HFF-Myc (cell line): ENCODE measurements around the gene GFRA1.

Experiments
- DNase-seq: peaks from one replicate; pipeline ENCODE4 v3.0.0-alpha.2; 2011; ENCODE audit warnings: low read depth; ENCODE audit errors: extremely low read depth
- H3K4me3 ChIP-seq: replicated peaks from 2 replicates; pipeline ENCODE4 v1.5.1; 2011; ENCODE audit warnings: low read depth, mild to moderate bottlenecking, control low read depth, low read length
- TF ChIP-seq, protein P1 (sequence below): IDR thresholded peaks from 2 replicates; pipeline ENCODE4 v1.5.1; 2012; ENCODE audit warnings: mild to moderate bottlenecking, low read depth, low read length, control low read depth; ENCODE audit errors: missing control alignments

The GFRA1 gene

DNA sequence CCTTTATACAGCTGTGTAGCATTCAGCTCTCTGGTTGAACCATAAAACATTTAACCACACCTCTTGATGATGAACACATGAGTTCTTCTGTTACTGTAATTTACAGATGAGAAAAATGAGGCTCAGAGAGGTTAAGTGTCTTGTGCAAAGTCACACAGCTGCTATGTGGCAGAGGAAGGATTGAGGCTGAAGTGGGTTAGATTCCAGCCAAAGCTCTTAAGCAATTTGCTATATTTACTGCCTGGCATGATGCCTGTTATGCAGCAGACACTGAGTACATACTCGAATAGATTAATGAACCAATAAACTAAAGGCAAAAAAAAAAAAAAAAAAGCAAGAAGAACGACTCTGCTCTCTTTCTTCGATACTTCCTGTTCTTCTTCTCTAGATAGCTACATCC, 35.7 kb downstream of the GFRA1 start:
- TF ChIP-seq, protein P1, sequence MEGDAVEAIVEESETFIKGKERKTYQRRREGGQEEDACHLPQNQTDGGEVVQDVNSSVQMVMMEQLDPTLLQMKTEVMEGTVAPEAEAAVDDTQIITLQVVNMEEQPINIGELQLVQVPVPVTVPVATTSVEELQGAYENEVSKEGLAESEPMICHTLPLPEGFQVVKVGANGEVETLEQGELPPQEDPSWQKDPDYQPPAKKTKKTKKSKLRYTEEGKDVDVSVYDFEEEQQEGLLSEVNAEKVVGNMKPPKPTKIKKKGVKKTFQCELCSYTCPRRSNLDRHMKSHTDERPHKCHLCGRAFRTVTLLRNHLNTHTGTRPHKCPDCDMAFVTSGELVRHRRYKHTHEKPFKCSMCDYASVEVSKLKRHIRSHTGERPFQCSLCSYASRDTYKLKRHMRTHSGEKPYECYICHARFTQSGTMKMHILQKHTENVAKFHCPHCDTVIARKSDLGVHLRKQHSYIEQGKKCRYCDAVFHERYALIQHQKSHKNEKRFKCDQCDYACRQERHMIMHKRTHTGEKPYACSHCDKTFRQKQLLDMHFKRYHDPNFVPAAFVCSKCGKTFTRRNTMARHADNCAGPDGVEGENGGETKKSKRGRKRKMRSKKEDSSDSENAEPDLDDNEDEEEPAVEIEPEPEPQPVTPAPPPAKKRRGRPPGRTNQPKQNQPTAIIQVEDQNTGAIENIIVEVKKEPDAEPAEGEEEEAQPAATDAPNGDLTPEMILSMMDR, result no peak
- H3K4me3 ChIP-seq, result no peak overlapping the region

DNA sequence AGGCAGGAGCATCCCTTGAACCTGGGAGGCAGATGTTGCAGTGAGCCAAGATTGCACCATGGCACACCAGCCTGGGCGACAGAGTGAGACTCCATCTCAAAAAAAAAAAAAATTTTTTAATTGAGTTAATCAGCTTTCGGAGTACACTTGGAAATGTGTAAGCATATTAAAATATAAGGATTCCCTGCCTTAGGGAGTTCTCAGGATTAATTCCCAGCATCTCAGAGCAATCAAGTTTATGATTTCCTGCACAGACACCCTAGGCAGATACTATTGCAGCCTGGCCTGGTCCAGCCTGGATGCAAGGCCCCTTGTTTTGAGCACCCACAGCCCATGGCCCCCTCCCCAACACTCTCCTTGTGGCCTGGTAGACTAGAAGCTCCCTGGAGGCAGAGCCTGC, 39.8 kb downstream of the GFRA1 start:
- H3K4me3 ChIP-seq, result no peak overlapping the region
- TF ChIP-seq, protein P1, result no peak
- no peak for DNase-seq

More for the DNA sequence above, 35.7 kb downstream of the GFRA1 start:
- DNase-seq, result no peak

DNA sequence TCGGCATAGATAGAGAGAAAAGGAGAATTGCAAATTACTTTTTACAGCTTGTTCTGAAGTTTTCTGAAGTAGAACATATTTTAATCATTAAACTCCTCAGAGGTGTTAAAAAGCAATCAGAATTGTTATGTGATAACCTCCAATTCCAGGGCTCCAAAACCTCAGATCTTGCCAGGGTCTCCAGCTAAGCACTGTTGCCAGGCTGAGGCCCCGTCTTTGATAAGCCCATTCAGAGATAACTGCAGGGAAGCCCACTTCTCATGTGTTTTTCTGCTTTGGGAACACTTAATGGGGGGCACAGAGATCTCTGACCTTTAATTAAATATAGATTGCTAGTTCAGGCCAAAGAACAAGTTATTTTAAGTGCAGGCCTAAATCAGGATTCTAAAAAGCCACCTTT, 40.4 kb downstream of the GFRA1 start:
- no peak overlapping the region for H3K4me3 ChIP-seq
- TF ChIP-seq, protein P1, result no peak
- no peak for DNase-seq

DNA sequence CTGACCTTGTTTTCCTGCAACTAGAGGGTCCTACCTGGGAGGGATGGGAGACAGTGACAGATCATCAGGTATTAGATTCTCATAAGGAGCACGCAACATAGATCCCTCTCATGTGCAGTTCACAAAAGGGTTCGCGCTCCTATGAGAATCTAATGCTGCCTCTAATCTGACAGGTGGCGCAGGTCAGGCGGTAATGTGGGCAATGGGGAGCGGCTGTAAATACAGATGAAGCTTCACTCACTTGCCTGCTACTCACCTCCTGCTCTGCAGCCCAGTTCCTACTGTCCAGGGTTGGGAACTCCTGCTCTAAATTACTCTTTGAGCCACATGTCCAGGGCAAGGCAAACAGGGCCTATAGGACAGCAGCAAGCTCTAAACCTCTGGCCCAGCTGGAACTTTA, 46.2 kb downstream of the GFRA1 start:
- DNase-seq, result no peak

DNA sequence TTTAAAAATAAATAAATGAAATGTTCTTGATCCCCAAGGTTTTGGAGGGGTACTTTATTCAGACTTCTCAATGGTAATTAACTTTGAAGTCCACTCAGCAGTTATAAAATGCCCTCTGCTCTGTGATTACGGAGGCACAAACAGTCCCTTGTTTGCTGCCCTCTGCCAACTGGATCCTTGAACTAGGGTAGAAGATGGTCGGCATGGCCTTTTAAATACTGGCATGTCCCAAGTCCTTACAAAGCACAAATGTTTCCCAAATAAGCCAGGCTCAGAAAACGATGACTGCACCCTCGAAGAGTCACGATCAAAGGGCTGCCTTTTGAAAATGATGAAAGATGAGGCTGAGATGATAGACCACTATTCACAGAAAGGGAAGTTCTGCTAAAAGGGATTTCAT, 47.0 kb downstream of the GFRA1 start:
- no peak overlapping the region for H3K4me3 ChIP-seq
- DNase-seq, result no peak
- TF ChIP-seq, protein P1, result no peak

More for the DNA sequence above, 46.2 kb downstream of the GFRA1 start:
- TF ChIP-seq, protein P1, result no peak
- H3K4me3 ChIP-seq, result no peak overlapping the region

DNA sequence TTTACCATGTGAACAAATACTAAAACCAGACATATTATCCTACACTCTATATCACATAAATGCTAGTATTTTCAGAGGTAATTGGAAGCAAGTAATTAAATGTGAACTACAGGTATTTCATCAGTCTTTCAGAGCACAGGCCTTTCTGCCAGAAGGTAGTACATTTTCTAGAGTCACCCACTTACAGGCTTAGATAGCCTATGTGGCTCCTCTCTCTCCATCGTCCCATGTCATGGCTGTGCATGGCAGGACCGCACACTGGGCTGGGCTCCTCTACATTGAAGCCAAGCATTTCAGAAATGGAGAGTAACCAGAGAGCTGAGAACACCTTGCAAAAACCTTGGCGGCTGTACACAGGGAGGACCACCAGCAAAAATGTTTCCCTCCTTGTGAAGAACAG, 49.7 kb downstream of the GFRA1 start:
- TF ChIP-seq, protein P1, result no peak
- no peak overlapping the region for H3K4me3 ChIP-seq
- DNase-seq, result no peak

DNA sequence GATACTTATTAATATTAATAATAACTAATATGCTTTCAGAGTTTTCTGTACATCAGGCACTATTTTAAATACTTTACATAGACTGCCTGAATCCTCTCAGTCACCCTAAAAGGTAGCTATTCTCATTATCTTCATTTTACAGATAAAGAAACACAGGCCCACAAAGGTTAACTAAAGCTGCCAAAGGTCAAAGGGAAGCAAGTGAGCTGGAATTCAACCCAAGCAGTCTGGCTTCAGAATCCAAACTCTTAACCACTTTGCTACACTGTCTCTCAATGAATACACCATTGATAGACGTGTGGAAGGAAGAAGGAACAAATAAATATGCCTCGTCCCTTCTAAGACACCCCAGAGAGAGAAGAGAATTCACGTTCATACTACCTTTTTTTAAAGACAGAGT, 52.0 kb downstream of the GFRA1 start:
- H3K4me3 ChIP-seq, result no peak overlapping the region
- TF ChIP-seq, protein P1, result no peak
- DNase-seq, result no peak
